Smooth muscle cell (in vitro differentiated cells): ENCODE data around the gene FATE1. TPM values are rescaled to one million over a fixed set of nuclear protein-coding genes. Genes with fewer than 3 reads are reported as not detected.

Experiments
- DNase-seq: peaks from one replicate; lab custom pipeline; 2025; ENCODE audit not compliant: unreplicated experiment; lab: John Stamatoyannopoulos, UW
- H2AFZ ChIP-seq: fragments of 200-600 bp; sonication (generic); 2 replicates; pipeline ENCODE4 v1.6.0; 2016; ENCODE audit warnings: antibody characterized with exemption, low read depth, mild to moderate bottlenecking
- H3F3A ChIP-seq: fragments of 200-600 bp; sonication (generic); 2 replicates; pipeline ENCODE4 v1.6.0; 2017; ENCODE audit warnings: antibody characterized with exemption, low read depth
- H3K27ac ChIP-seq: fragments of 200-600 bp; sonication (generic); 2 replicates; pipeline ENCODE4 v1.5.1; 2016; ENCODE audit warnings: low read depth, mild to moderate bottlenecking
- H3K27me3 ChIP-seq: fragments of 200-600 bp; sonication (generic); 2 replicates; pipeline ENCODE4 v1.6.1; 2016; ENCODE audit warnings: low read depth, mild to moderate bottlenecking
- H3K36me3 ChIP-seq: fragments of 200-600 bp; sonication (generic); 2 replicates; pipeline ENCODE4 v1.5.1; 2016; ENCODE audit warnings: low read depth
- H3K4me1 ChIP-seq: fragments of 200-600 bp; sonication (generic); 2 replicates; pipeline ENCODE4 v1.5.1; 2016; ENCODE audit warnings: low read depth
- H3K4me2 ChIP-seq: fragments of 200-600 bp; sonication (generic); 2 replicates; pipeline ENCODE4 v1.6.0; 2016; ENCODE audit warnings: mild to moderate bottlenecking
- H3K4me3 ChIP-seq: fragments of 200-600 bp; sonication (generic); 2 replicates; pipeline ENCODE4 v1.5.1; 2016; ENCODE audit warnings: mild to moderate bottlenecking
- H3K79me2 ChIP-seq: fragments of 200-600 bp; sonication (generic); 2 replicates; pipeline ENCODE4 v1.6.0; 2016; ENCODE audit warnings: low read depth, mild to moderate bottlenecking
- H3K9ac ChIP-seq: fragments of 200-600 bp; sonication (generic); 2 replicates; pipeline ENCODE4 v1.6.0; 2016; ENCODE audit warnings: low read depth
- H3K9me3 ChIP-seq: fragments of 200-600 bp; sonication (generic); replicated peaks from 2 replicates; pipeline ENCODE4 v1.5.1; 2016; ENCODE audit warnings: low read depth
- H4K20me1 ChIP-seq: fragments of 200-600 bp; sonication (generic); 2 replicates; pipeline ENCODE4 v1.6.0; 2016; ENCODE audit warnings: low read depth
- CTCF ChIP-seq: fragments of 200-600 bp; sonication (generic); IDR thresholded peaks from 2 replicates; pipeline ENCODE4 v1.5.1; 2017; ENCODE audit warnings: borderline replicate concordance, mild to moderate bottlenecking, antibody characterized with exemption; ENCODE audit not compliant: insufficient read depth, poor library complexity, severe bottlenecking
- WGBS: methylation state at CpG from one replicate; pipeline ENCODE4 v1.1.7; 2016; ENCODE audit warnings: low lambda C conversion rate; 5-methylcytosine and 5-hydroxymethylcytosine counted together
- polyA plus RNA-seq: library from polyadenylated mRNA; unstranded; fragments of >200 nt; fragmentation: Nextera tagmentation; extraction: Ambion mirVana; gene quantifications from 2 replicates; pipeline ENCODE4 v1.2.1, GENCODE V29; 2016
- total RNA-seq: library from RNA; depleted of rRNA; stranded (reverse); fragments of >200 nt; gene quantifications from 2 replicates; pipeline ENCODE4 v1.2.3, GENCODE V29; 2014

The FATE1 gene
- total and polyA plus RNA-seq, 2 experiments from 2014 or later, result not detected

DNA sequence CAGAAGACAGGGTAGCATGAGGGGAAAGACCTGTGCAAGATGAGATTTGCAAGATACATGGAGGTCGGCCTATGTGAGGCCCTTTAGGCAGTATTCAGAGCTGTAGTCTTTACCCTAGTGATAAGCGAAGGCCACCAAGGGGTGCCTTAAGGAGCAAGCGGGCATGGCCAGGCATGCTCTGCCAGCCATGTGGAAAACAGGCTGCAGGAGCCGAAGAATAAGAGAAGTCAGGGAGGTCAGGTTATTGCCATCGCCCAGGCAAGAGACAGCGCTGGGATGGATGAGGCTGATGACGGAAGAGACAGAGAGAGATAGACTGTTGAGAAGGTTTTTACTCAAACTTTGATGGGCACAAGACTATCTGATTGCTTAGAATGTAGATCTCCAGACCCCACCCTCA lies 7.0 kb upstream of the FATE1 start:
- Histone ChIP-seq H2AFZ (no peak overlapping the region), H3F3A (no peaks in the 10 kb centered on the region), H3K4me1 (no peaks in the 10 kb centered on the region), H3K9ac (no peak overlapping the region), H3K4me3 (no peak overlapping the region), H3K27me3 (no peaks in the 10 kb centered on the region), H3K27ac (no peak overlapping the region), H3K4me2 (no peak overlapping the region), H3K36me3 (no peaks in the 10 kb centered on the region), H3K79me2 (no peaks in the 10 kb centered on the region), H4K20me1 (no peaks in the 10 kb centered on the region), H3K9me3 (no peaks in the 10 kb centered on the region)
- DNase-seq, result no peak
- TF ChIP-seq CTCF, result no peak
- WGBS, result 88% methylated on average over 7 of the region's 7 CpGs

DNA sequence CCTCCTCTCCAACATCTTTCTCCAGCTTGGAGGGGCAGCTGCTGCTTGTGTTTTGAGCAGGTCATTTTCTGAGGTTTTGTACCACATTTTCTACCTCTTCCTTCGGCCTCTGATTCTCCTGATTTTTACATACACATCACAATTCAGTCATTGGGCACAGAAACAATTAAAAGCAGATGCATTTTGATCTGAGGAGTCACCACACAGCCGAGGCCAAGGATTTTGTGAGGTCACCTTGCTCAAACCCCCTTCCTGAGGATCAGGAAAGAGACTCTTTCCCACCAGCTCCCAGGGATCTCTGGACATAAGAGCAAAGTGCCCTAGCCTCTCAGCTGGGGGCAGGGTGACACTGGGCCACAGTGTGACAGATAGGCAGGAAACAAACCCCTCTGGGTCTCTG lies 5.4 kb upstream of the FATE1 start:
- H3K79me2 ChIP-seq, result no peaks in the 10 kb centered on the region
- H3K27me3 ChIP-seq, result no peaks in the 10 kb centered on the region
- no peaks in the 10 kb centered on the region for H3K4me1 ChIP-seq
- no peak overlapping the region for H3K4me3 ChIP-seq
- H3K36me3 ChIP-seq, result no peaks in the 10 kb centered on the region
- no peak for TF ChIP-seq CTCF
- H3K27ac ChIP-seq, result no peak overlapping the region
- H2AFZ ChIP-seq, result no peak overlapping the region
- no peaks in the 10 kb centered on the region for H3F3A ChIP-seq
- no peak for DNase-seq
- H3K9ac ChIP-seq, result no peak overlapping the region
- H4K20me1 ChIP-seq, result no peaks in the 10 kb centered on the region
- H3K9me3 ChIP-seq, result no peaks in the 10 kb centered on the region
- no peak overlapping the region for H3K4me2 ChIP-seq
- 58% methylated on average over 2 of the region's 2 CpGs for WGBS

GRCh38 chrX:151711154-151711553 lies 4.7 kb upstream of the FATE1 start:
- no peaks in the 10 kb centered on the region for H3K36me3 ChIP-seq
- H4K20me1 ChIP-seq, result no peaks in the 10 kb centered on the region
- no peak overlapping the region for H3K27ac ChIP-seq
- no peak overlapping the region for H3K9ac ChIP-seq
- H3F3A ChIP-seq, result no peaks in the 10 kb centered on the region
- H3K4me3 ChIP-seq, result no peak overlapping the region
- no peaks in the 10 kb centered on the region for H3K4me1 ChIP-seq
- H2AFZ ChIP-seq, result no peak overlapping the region
- H3K4me2 ChIP-seq, result no peak overlapping the region
- 55% methylated on average over 4 of the region's 5 CpGs for WGBS
- H3K9me3 ChIP-seq, result no peaks in the 10 kb centered on the region
- no peaks in the 10 kb centered on the region for H3K79me2 ChIP-seq
- no peaks in the 10 kb centered on the region for H3K27me3 ChIP-seq
- no peak for DNase-seq
- TF ChIP-seq CTCF, result no peak

GRCh38 chrX:151711787-151712186 lies 4.0 kb upstream of the FATE1 start:
- 62% methylated on average over 2 of the region's 2 CpGs for WGBS
- no peak for TF ChIP-seq CTCF
- no peaks in the 10 kb centered on the region for H3K9me3 ChIP-seq

More at GRCh38 chrX:151711787-151712186, 4.0 kb upstream of the FATE1 start:
- no peak overlapping the region for H2AFZ ChIP-seq
- H3K36me3 ChIP-seq, result no peaks in the 10 kb centered on the region
- DNase-seq, result no peak
- H3K4me2 ChIP-seq, result no peak overlapping the region
- H3K9ac ChIP-seq, result no peak overlapping the region
- no peaks in the 10 kb centered on the region for H4K20me1 ChIP-seq
- no peak overlapping the region for H3K27ac ChIP-seq
- H3K4me1 ChIP-seq, result no peaks in the 10 kb centered on the region
- no peaks in the 10 kb centered on the region for H3K27me3 ChIP-seq
- no peaks in the 10 kb centered on the region for H3F3A ChIP-seq
- H3K4me3 ChIP-seq, result no peak overlapping the region
- no peaks in the 10 kb centered on the region for H3K79me2 ChIP-seq
